HPDE6-E6E7 (cell line): ENCODE measurements around the gene MT1A.

Source experiments
- DNase-seq: peaks from one replicate; pipeline ENCODE4 v3.0.0; 2011; ENCODE audit warnings: missing footprints; ENCODE audit errors: extremely low spot score

The MT1A gene

DNA sequence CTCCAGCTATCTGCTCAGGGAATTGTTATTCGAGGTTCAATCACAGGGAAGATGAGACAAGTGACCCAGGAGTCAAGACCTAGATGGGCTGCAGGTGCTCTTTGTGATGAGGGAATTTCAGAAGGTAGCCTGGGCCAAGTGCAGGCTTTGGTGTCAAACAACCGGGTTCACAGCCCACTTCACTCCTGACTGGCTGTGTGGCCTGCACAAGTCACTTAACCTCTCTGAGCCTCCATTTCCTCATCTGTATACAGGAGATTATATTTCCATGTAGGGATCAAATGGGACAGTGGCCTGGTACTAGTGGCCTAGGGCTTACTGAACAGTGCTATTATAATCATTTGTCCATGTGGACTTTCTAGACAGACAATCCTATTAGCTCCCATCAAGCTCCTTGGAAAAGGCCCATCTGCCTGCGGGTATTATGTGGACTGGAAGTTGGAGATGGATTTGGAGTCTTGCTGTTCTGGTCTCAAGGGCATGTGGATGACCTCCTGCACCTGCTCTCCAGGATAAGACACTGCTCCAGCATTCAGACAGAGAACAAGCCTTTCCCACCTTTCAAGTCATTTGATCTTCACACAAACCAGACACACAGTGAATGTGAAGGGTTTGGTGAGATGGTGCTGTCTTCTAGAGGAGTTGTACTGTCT, 40.7 kb downstream of the MT1A start:
- DNase-seq: no peak

DNA sequence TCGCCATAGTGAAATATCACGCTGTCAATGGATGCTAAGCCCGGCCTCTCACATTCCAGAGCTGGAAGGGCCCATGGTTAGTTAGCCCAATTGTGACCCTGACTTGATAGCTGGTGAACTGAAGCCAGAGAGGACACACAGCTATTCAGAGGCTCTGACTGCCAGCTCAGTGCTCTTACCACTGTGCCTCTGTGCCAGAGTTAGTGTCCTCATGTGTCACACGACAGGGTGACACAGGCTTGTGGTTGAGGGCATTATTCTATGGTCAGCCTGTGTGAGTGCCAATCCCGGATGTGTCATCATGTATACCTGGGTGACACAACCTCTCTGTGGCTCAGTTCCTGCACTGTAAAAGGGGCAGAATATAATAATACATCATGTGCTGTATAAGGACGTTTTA, 41.4 kb downstream of the MT1A start:
- DNase-seq: no peak

DNA sequence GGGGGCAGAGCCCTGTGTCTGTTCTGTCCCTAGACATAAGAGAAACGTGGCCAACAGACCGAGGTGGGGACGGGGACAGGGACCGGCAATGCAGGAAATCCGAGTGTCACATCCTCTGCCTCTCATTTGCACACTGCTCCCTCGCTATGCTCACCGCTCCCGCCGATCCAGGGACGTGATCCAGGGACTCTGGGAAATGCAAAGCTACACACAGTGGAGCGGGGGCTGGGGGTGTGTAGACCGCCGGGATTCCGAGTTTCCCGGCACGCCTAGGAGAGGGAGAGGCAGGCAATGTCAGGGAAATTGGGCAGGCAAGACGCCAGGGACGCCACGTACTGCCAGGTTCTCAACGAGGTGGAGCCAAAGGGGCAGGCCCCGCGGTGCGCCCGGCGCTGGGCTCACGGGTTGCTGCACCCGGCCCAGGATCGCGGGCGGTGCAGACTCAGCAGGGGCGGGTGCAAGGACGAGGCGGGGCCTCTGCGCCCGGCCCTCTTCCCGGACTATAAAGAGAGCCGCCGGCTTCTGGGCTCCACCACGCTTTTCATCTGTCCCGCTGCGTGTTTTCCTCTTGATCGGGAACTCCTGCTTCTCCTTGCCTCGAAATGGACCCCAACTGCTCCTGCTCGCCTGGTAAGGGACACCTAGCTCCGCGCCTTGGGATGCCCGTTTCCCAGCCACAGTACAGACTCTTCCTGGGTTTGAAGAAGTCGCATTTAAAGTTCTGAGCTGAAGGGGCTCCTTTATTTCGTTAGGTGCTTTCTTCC, 43.7 kb downstream of the MT1A start, which contains the start of gene MT1X:
MT1X (plus strand) TSS at position 532 of the 764 bp plus-strand sequence; CDS start at position 603, 71 bp downstream.
- DNase-seq: peak; percentile 93

DNA sequence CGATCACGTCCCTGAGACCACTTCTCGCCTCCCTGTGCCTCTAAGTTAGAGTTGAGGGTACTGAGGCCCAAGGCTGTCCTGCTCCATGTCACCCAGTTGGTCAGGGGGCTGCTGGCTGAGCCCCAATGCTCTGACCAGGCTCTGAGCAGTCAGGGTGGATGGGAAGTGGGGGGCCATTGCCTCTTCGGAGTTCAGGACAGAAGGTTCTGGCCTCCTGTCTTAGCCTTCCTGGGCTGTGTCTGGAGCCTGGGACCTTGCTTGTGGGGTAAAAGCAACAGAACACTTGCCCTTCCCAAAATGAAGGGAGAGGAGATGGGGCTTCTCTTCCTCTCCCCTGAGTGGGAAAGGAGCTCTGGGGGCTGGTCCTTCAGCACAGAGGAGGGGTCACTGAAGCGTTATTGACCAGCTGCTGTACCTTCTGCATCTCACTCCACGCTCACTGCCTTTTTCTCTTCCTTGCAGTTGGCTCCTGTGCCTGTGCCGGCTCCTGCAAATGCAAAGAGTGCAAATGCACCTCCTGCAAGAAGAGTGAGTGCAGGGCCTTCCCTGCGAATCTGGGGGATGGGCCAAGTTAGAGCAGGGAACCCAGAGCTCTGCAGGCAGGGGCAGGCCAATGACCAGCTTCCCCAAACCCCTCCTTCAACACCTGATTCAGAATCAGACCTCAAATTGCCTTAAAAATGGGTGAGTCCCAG, 44.4 kb downstream of the MT1A start:
- DNase-seq: no peak

DNA sequence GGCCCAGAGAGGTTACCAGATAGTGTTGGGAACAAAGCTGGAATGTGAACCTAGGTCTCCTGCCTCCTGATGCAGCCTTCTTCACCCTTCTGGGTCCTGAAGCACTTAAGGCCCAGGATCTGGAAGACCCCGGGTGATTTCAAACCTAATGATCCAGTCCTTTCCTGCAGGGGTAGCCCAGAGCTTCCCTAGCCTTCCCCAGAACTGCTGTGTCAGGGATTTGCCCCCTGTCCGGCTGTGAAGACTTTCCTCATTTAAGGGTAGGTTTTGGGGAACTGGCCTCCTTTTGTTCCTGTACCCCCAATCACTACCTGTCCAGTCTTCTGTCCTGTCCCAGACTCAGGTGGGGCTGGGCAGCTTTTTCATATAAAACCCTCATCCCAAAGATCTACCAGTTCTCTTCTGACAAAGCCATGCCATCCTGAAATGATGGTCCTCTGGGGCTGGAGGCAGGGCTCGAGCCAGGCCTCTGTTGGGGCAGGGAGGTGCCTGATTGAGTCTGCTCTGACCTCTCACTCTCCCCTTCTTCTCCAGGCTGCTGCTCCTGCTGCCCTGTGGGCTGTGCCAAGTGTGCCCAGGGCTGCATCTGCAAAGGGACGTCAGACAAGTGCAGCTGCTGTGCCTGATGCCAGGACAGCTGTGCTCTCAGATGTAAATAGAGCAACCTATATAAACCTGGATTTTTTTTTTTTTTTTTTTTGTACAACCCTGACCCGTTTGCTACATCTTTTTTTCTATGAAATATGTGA, 45.1 kb downstream of the MT1A start:
- no peak for DNase-seq

DNA sequence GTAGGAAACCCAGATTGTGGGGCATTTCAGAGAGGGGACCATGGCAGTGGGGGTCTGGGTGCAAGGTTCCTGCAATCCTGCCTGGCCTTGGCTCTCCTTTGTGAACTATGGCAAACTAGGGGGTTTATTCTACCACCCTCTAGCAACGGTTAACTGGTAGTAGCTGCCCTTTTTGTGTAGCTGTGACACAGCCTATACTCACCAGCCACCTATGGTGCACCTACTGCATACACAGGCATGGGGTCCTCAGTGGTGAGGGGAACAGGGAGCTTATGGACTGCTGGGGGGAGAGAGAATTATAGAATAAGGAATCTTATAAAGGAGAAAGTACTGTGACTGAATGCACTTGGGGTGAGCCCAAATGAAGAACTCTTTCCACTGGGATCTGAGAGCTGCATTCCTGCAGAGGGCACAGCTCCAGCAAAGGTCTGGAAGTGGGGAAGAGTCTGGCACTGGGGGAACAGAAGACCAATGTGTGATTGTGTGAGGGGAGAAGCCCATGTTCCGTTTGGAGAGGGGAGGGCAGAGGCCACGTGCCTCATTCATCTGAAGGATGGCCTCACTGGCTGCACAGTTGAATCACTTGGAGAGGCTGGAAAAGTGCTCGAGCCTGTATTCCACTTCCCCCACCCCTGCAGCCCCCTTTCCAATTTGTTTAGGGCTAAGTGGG, 45.9 kb downstream of the MT1A start:
- DNase-seq: no peak

DNA sequence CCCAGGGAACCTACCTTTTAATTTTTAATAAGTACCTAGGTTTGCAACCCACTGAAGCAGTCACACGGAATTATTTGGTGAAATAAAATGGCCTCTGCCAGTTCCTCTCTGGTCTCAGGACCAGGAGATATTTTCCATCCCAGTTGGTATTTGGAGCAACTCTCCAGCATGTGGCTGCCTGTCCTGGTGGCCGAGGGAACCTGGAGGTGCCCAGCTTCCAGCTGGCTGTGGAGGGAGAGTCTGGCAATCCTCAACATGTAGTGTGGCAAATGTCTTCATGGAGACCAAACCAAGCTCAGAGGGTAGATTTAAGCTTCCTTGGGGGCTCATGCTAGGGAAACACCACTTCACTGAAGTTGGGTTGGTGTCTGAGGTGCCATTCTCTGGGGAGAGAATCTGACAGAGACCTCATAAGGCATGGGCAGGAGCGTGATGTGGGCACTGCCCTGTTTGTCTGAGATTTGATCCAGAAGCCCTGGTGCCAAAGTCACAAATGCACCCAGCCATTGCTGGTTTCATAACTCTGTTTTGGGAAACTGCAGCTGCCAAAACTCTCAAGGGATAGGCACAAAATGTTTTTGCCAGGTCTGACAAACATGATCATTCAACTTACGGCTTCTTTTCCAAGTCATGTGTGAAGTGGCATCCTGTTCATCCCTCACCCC, 46.6 kb downstream of the MT1A start:
- DNase-seq: no peak

DNA sequence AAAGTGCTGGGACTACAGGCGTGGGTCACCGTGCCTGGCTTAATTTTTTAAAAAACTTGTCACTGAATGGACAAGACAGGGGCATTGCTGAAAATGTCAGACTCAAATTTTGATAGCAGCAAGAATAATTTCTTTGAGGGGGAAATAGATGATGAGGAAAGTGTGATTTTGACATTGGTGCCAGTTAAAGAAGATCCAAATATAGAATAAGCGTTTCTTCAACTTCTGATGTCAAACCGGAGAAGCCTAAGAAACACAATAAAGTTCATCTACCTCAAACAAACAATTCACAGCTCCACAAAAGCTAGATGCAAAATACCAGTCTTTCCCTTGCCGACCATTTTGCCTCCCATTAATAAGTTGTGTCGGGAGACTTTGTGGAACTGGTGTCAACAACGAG, 48.3 kb downstream of the MT1A start:
- no peak for DNase-seq

DNA sequence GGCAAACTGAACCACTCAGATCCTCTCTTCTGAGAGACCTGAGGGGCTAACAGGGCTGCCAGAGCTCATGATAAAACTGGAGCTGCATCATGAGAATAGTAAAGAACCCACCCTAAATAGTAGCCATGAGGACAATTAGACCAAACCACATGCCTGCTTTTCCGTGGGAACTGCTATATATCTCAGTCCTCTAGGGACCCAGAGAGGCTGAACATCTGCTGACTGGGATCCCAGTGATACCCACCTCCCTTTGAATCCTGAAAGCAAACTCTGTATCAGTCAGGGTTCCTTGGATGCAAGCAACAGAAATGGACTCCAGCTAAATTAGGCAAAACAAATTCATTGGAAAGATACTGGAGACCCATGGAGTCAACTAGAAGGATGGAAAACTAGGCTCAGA, 50.3 kb downstream of the MT1A start:
- DNase-seq: no peak

DNA sequence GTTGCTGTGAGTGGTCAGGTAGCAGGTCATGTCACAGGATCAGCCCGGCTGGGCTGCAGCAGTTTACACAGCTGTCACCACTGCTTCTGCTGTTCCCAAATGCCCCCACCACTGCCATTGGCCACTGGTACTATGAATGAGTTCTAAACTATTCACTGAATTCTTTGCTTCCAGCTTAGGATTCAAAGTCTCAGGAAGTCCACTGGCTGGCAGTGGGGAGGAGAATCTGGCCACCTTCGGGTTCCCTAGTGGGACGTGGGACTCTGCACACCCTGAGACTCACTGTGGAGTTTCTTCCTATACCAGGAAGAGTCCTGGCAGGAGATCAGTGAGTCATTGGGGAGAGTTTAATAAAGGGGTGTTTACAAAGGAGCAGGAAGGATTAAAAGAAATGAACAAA, 50.7 kb downstream of the MT1A start:
- no peak for DNase-seq
